Activated CD8-positive, alpha-beta memory T cell treated with anti-CD3 and anti-CD28 coated beads for 36 hours (primary cell): ENCODE data around the gene RFLNA. TPM values are rescaled to one million over a fixed set of nuclear protein-coding genes. Genes with fewer than 3 reads are reported as not detected.

ENCODE experiments used
- CTCF ChIA-PET: fragments of 350-600 bp; sonication (Branson Sonifier 250); formaldehyde crosslinking; loops from one replicate; lab custom pipeline; 2021; ENCODE audit warnings: antibody characterized with exemption; lab: Charles Lee
- POLR2A ChIA-PET: fragments of 350-600 bp; sonication (Branson Sonifier 250); formaldehyde crosslinking; loops from one replicate; lab custom pipeline; 2021; ENCODE audit warnings: antibody characterized with exemption; lab: Charles Lee
- total RNA-seq, 2 experiments: library from RNA; stranded (reverse); gene quantifications; one replicate each; pipeline ENCODE4 v1.2.3, GENCODE V29; 2021

The RFLNA gene
- total RNA-seq, 2 experiments from 2014 or later = not detected

GRCh38 chr12:124301084-124301654, 6.3 kb downstream of the RFLNA start:
- CTCF ChIA-PET = no interaction called here
- POLR2A ChIA-PET = no interaction called here

GRCh38 chr12:124302241-124302806, 7.4 kb downstream of the RFLNA start:
- POLR2A ChIA-PET = no interaction called here
- CTCF ChIA-PET = no interaction called here

- ChIA-PET POLR2A (no interaction called here), CTCF (no interaction called here)
Measured at GRCh38 chr12:124302807-124303578, 8.1 kb downstream of the RFLNA start.

GRCh38 chr12:124303579-124304313, 8.9 kb downstream of the RFLNA start:
- CTCF ChIA-PET = no interaction called here
- POLR2A ChIA-PET = no interaction called here

GRCh38 chr12:124304314-124304790, 9.5 kb downstream of the RFLNA start:
- ChIA-PET POLR2A (no interaction called here), CTCF (no interaction called here)

GRCh38 chr12:124305136-124305535, 10.2 kb downstream of the RFLNA start:
- ChIA-PET CTCF (no interaction called here), POLR2A (no interaction called here)

- CTCF ChIA-PET = no interaction called here
Measured at GRCh38 chr12:124305776-124306685, 11.1 kb downstream of the RFLNA start.

GRCh38 chr12:124306686-124307555, 12.0 kb downstream of the RFLNA start:
- ChIA-PET POLR2A (no interaction called here), CTCF (no interaction called here)

More at GRCh38 chr12:124305776-124306685, 11.1 kb downstream of the RFLNA start:
- POLR2A ChIA-PET = no interaction called here

- POLR2A ChIA-PET = no interaction called here
Measured at GRCh38 chr12:124307556-124307825, 12.6 kb downstream of the RFLNA start.

GRCh38 chr12:124308741-124309140, 13.8 kb downstream of the RFLNA start:
- POLR2A ChIA-PET = no interaction called here
- CTCF ChIA-PET = no interaction called here

More at GRCh38 chr12:124307556-124307825, 12.6 kb downstream of the RFLNA start:
- CTCF ChIA-PET = no interaction called here

- ChIA-PET POLR2A (no interaction called here), CTCF (no interaction called here)
Measured at GRCh38 chr12:124309231-124309630, 14.3 kb downstream of the RFLNA start.

- ChIA-PET CTCF (no interaction called here), POLR2A (no interaction called here)
Measured at GRCh38 chr12:124309744-124310143, 14.9 kb downstream of the RFLNA start.

GRCh38 chr12:124310178-124310577, 15.3 kb downstream of the RFLNA start:
- CTCF ChIA-PET = no interaction called here
- POLR2A ChIA-PET = no interaction called here

- CTCF ChIA-PET = no interaction called here
- POLR2A ChIA-PET = interaction anchor here (0.5 kb wide), 1 partner anchor 22 kb away, joined by 4 read pairs; no protein-coding TSS in a partner anchor
Measured at GRCh38 chr12:124310785-124311184, 15.9 kb downstream of the RFLNA start.

GRCh38 chr12:124311292-124312109, 16.6 kb downstream of the RFLNA start:
- ChIA-PET POLR2A (no interaction called here), CTCF (no interaction called here)

- POLR2A ChIA-PET = no interaction called here
- CTCF ChIA-PET = no interaction called here
Measured at GRCh38 chr12:124312601-124313000, 17.7 kb downstream of the RFLNA start.

GRCh38 chr12:124314207-124314606, 19.3 kb downstream of the RFLNA start:
- CTCF ChIA-PET = no interaction called here
- POLR2A ChIA-PET = no interaction called here
